ENCODE results near the gene TEX29. TPM values are rescaled to one million over a fixed set of nuclear protein-coding genes. Genes with fewer than 3 reads are reported as not detected.

TEX29 gene
- polyA plus RNA-seq, 1 of the 3 experiments (the other 2 are of a cell fraction): 0.18 TPM

DNA sequence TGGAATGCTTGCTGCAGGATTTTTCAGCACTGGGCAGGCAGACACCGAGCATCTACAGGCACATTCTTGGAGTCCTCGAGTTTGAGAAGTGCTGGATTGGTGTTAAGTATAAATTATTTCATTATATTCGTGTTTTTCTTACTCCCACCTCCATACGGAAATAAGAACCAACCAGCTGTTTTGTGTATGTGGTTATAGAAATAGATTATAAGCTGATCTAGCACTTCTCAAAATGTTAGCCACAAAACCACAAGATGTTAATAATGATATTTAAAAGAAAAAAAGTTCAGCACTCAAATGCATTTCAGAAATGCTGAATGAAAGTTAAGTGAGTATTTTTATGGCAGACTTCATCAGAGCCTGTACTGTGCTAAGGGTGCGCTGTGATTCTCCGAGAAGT, 24.0 kb upstream of the TEX29 start:
- H3K27ac ChIP-seq (ENCODE audit: low read depth in 2 of 2, low read length in 1 of 2): no peak overlapping the region
- no peak overlapping the region for H3K9ac ChIP-seq
- H3K79me2 ChIP-seq (ENCODE audit: insufficient read depth): no peaks in the 10 kb centered on the region
- ChIA-PET CTCF (no interaction called here), POLR2A (no interaction called here)
- no peak overlapping the region for H3K4me3 ChIP-seq (ENCODE audit: low read depth in 2 of 2, low read length in 1 of 2)
- H3K9me3 ChIP-seq: no peaks in the 10 kb centered on the region
- H3K36me3 ChIP-seq (replicated peaks in 1 of 2; ENCODE audit: control insufficient read depth in 1 of 2, insufficient read depth in 2 of 2, low read length in 1 of 2): peaks cover 16 to 64% of the 10 kb centered on the region in 2 experiments
- H4K20me1 ChIP-seq (ENCODE audit: insufficient read depth): no peaks in the 10 kb centered on the region
- H3F3A ChIP-seq (replicated peaks; ENCODE audit: insufficient read depth): no peaks in the 10 kb centered on the region
- no peak overlapping the region for H2AFZ ChIP-seq (ENCODE audit: low read depth)
- WGBS (ENCODE audit: low lambda C conversion rate): 88% methylated on average over 6 of the region's 6 CpGs
- no peak for DNase-seq
- no peaks in the 10 kb centered on the region for H3K27me3 ChIP-seq (ENCODE audit: insufficient read depth)
- H3K4me1 ChIP-seq (ENCODE audit: control insufficient read depth in 1 of 2, insufficient read depth in 2 of 2, low read depth in 1 of 2, low read length in 1 of 2): no peaks in the 10 kb centered on the region; a peak in 1 of 4 replicates
- H3K9me2 ChIP-seq: no peaks in the 10 kb centered on the region
- TF ChIP-seq, protein P1, sequence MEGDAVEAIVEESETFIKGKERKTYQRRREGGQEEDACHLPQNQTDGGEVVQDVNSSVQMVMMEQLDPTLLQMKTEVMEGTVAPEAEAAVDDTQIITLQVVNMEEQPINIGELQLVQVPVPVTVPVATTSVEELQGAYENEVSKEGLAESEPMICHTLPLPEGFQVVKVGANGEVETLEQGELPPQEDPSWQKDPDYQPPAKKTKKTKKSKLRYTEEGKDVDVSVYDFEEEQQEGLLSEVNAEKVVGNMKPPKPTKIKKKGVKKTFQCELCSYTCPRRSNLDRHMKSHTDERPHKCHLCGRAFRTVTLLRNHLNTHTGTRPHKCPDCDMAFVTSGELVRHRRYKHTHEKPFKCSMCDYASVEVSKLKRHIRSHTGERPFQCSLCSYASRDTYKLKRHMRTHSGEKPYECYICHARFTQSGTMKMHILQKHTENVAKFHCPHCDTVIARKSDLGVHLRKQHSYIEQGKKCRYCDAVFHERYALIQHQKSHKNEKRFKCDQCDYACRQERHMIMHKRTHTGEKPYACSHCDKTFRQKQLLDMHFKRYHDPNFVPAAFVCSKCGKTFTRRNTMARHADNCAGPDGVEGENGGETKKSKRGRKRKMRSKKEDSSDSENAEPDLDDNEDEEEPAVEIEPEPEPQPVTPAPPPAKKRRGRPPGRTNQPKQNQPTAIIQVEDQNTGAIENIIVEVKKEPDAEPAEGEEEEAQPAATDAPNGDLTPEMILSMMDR (IDR thresholded peaks at IDR 0.05): no peak
- TF ChIP-seq NRF1 (IDR thresholded peaks at IDR 0.05; ENCODE audit: low read depth, low read length): no peak
- TF ChIP-seq FOXM1 (IDR thresholded peaks at IDR 0.05; ENCODE audit: low read depth): no peak
- TF ChIP-seq RXRA (IDR thresholded peaks at IDR 0.05; ENCODE audit: borderline replicate concordance, low read depth): no peak
- TF ChIP-seq MXI1 (IDR thresholded peaks at IDR 0.05; ENCODE audit: low read depth, low read length): no peak
- no peak for TF ChIP-seq RCOR1 (IDR thresholded peaks at IDR 0.05; ENCODE audit: low read length)
- no peak for TF ChIP-seq GABPA (IDR thresholded peaks at IDR 0.05; ENCODE audit: low read depth)
- no peak for TF ChIP-seq FOXJ3 (CRISPR knock-in tag; IDR thresholded peaks at IDR 0.05)
- H3K4me2 ChIP-seq: no peak overlapping the region

DNA sequence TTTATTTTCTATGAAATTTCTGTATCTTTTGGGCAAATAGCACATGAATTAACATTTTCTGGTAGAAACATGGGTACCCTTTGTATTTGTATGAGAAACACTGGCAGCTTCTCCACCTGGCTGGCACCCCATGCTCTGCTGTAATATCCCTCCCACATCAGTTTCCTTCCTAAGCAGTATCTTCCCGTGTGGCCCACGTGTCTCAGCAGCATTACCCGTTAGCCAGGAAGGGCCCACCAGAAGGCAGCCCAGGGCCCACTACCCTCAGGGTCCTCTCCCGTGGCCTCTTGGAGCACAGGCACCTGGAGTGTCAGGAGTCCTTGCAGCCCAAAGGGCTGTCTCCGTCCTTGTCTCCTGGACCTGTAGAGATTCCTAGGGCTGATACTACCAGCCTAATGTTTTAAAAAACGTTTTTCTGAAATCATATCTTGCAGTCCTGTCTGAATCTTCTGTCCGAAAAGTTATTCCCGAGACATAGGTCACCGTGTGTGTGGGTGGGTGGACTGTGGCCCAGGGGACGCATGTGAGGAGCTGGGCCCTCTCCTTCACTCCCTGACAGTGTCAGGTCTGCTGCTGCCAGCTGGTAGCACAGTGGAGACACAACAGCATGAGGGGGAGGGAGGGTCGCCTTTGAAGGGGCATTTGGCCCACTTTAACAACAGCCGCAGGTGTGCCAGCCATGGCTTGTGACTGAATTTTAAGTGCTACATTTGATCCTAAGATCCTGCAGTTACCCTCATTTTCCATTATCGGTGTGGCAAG, 22.0 kb upstream of the TEX29 start:
- 98% methylated on average over 7 of the region's 13 CpGs for WGBS (ENCODE audit: low lambda C conversion rate)
- no peak overlapping the region for H3K4me3 ChIP-seq (ENCODE audit: low read depth in 2 of 2, low read length in 1 of 2)
- no peak overlapping the region for H2AFZ ChIP-seq (ENCODE audit: low read depth)
- DNase-seq: no peak
- no peaks in the 10 kb centered on the region for H3F3A ChIP-seq (replicated peaks; ENCODE audit: insufficient read depth)
- no peak overlapping the region for H3K9ac ChIP-seq
- H4K20me1 ChIP-seq (ENCODE audit: insufficient read depth): no peaks in the 10 kb centered on the region
- ChIA-PET POLR2A (no interaction called here), CTCF (no interaction called here)
- H3K79me2 ChIP-seq (ENCODE audit: insufficient read depth): no peaks in the 10 kb centered on the region
- no peaks in the 10 kb centered on the region for H3K9me3 ChIP-seq
- no peaks in the 10 kb centered on the region; a peak in 1 of 4 replicates for H3K4me1 ChIP-seq (ENCODE audit: control insufficient read depth in 1 of 2, insufficient read depth in 2 of 2, low read depth in 1 of 2, low read length in 1 of 2)
- H3K27me3 ChIP-seq (ENCODE audit: insufficient read depth): no peaks in the 10 kb centered on the region
- H3K4me2 ChIP-seq: no peak overlapping the region
- peaks cover 21 to 65% of the 10 kb centered on the region in 2 experiments for H3K36me3 ChIP-seq (replicated peaks in 1 of 2; ENCODE audit: control insufficient read depth in 1 of 2, insufficient read depth in 2 of 2, low read length in 1 of 2)
- H3K27ac ChIP-seq (ENCODE audit: low read depth in 2 of 2, low read length in 1 of 2): no peak overlapping the region
- no peaks in the 10 kb centered on the region for H3K9me2 ChIP-seq
- TF ChIP-seq, protein P2, sequence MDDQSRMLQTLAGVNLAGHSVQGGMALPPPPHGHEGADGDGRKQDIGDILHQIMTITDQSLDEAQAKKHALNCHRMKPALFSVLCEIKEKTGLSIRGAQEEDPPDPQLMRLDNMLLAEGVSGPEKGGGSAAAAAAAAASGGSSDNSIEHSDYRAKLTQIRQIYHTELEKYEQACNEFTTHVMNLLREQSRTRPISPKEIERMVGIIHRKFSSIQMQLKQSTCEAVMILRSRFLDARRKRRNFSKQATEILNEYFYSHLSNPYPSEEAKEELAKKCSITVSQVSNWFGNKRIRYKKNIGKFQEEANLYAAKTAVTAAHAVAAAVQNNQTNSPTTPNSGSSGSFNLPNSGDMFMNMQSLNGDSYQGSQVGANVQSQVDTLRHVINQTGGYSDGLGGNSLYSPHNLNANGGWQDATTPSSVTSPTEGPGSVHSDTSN (IDR thresholded peaks at IDR 0.05): no peak

All from SK-N-SH (cell line).